Measurements from ENCODE around the gene ETHE1.

The ETHE1 gene

GRCh38 chr19:43468354-43469159, 58.4 kb downstream of the ETHE1 start:
- in situ Hi-C loops (cut with HindIII; ENCODE audit: low sequenced_read_pairs): no loop called here

GRCh38 chr19:43467730-43468129, 59.3 kb downstream of the ETHE1 start:
- in situ Hi-C loops (cut with HindIII; ENCODE audit: low sequenced_read_pairs): no loop called here

GRCh38 chr19:43467276-43467675, 59.7 kb downstream of the ETHE1 start:
- in situ Hi-C loops (cut with HindIII; ENCODE audit: low sequenced_read_pairs): no loop called here

GRCh38 chr19:43466793-43467192, 60.2 kb downstream of the ETHE1 start:
- in situ Hi-C loops (cut with HindIII; ENCODE audit: low sequenced_read_pairs): no loop called here

- in situ Hi-C loops (cut with HindIII; ENCODE audit: low sequenced_read_pairs): no loop called here
Observed at GRCh38 chr19:43465468-43466120, 61.4 kb downstream of the ETHE1 start, which contains the start of gene LYPD3. Gene LYPD3, minus strand, starts transcription at chr19:43465608. Its CDS starts 37 bp downstream, at chr19:43465571.

- in situ Hi-C loops (cut with HindIII; ENCODE audit: low sequenced_read_pairs): no loop called here
Observed at GRCh38 chr19:43464134-43464775, 62.7 kb downstream of the ETHE1 start.

- in situ Hi-C loops (cut with HindIII; ENCODE audit: low sequenced_read_pairs): no loop called here
Observed at GRCh38 chr19:43463381-43464133, 63.4 kb downstream of the ETHE1 start.

GRCh38 chr19:43462785-43463380, 64.1 kb downstream of the ETHE1 start:
- in situ Hi-C loops (cut with HindIII; ENCODE audit: low sequenced_read_pairs): no loop called here

- in situ Hi-C loops (cut with HindIII; ENCODE audit: low sequenced_read_pairs): no loop called here
Observed at GRCh38 chr19:43462383-43462782, 64.6 kb downstream of the ETHE1 start.

GRCh38 chr19:43461303-43461702, 65.7 kb downstream of the ETHE1 start:
- in situ Hi-C loops (cut with HindIII; ENCODE audit: low sequenced_read_pairs): no loop called here

- in situ Hi-C loops (cut with HindIII; ENCODE audit: low sequenced_read_pairs): no loop called here
Observed at GRCh38 chr19:43460362-43461016, 66.5 kb downstream of the ETHE1 start.

GRCh38 chr19:43457809-43458208, 69.2 kb downstream of the ETHE1 start:
- in situ Hi-C loops (cut with HindIII; ENCODE audit: low sequenced_read_pairs): no loop called here

Measured in endothelial cell of hepatic sinusoid (primary cell).